Coronary artery (tissue), 2 donors: ENCODE results near the gene LAMA5.

Experiments used
- DNase-seq: peaks from one replicate; pipeline ENCODE4 v3.0.0-alpha.2; 2017; ENCODE audit warnings: low spot score
- H3K27ac ChIP-seq, 2 donors: fragments of 200-600 bp; sonication (generic); one replicate each; pipeline ENCODE4 v1.5.1; 2016 to 2019
- H3K4me3 ChIP-seq: fragments of 200-600 bp; sonication (generic); 2 replicates; pipeline ENCODE4 v1.5.1; 2016; ENCODE audit warnings: mild to moderate bottlenecking, moderate library complexity
- CTCF ChIP-seq: fragments of 200-600 bp; sonication (generic); IDR thresholded peaks from one replicate; pipeline ENCODE4 v1.5.1; 2019; ENCODE audit warnings: antibody characterized with exemption

LAMA5 gene

GRCh38 chr20:62362991-62363919, 3.9 kb downstream of the LAMA5 start:
- H3K27ac ChIP-seq = peak overlapping the region; percentile 94 to 95
- peak overlapping the region; percentile 85 for H3K4me3 ChIP-seq
- DNase-seq = peak; percentile 76
- no peak for TF ChIP-seq CTCF

- Histone ChIP-seq H3K27ac (peak overlapping the region; percentile 94 to 95), H3K4me3 (peak overlapping the region; percentile 85)
- no peak for DNase-seq
- TF ChIP-seq CTCF = no peak
These were observed 4.5 kb downstream of the LAMA5 start for GRCh38 chr20:62362590-62362940.

GRCh38 chr20:62361799-62362589, 5.1 kb downstream of the LAMA5 start:
- peak overlapping the region; percentile 94 to 95 for H3K27ac ChIP-seq
- peak; percentile 76 for DNase-seq
- TF ChIP-seq CTCF = no peak
- H3K4me3 ChIP-seq = peak overlapping the region; percentile 85

- no peak for TF ChIP-seq CTCF
- Histone ChIP-seq H3K4me3 (peak overlapping the region; percentile 32), H3K27ac (peak overlapping the region; percentile 94 to 95)
- DNase-seq = peak; percentile 72
These were observed 6.0 kb downstream of the LAMA5 start for GRCh38 chr20:62360854-62361798.

GRCh38 chr20:62359491-62360121, 7.5 kb downstream of the LAMA5 start:
- DNase-seq = no peak
- H3K27ac ChIP-seq = peak overlapping the region; percentile 95 to 99
- peak overlapping the region; percentile 63 for H3K4me3 ChIP-seq
- TF ChIP-seq CTCF = no peak

GRCh38 chr20:62359043-62359490, 8.0 kb downstream of the LAMA5 start:
- no peak for DNase-seq
- TF ChIP-seq CTCF = no peak
- peak overlapping the region; percentile 63 for H3K4me3 ChIP-seq

More at GRCh38 chr20:62359043-62359490, 8.0 kb downstream of the LAMA5 start:
- H3K27ac ChIP-seq = peak overlapping the region; percentile 95 to 99
